Measurements from ENCODE around the gene SOX1. TPM values are rescaled to one million over a fixed set of nuclear protein-coding genes. Genes with fewer than 3 reads are reported as not detected.
A peak's percentile ranks its signal among the peaks of the same experiment; 100 is the strongest.

SOX1 gene
- total and polyA plus RNA-seq, 2 experiments from 2014 or later = 0.11 TPM; not detected in 1

GRCh38 chr13:112053167-112053743, 13.7 kb upstream of the SOX1 start:
- Histone ChIP-seq H3K27me3 (peaks cover 100% of the 10 kb centered on the region), H2AFZ (no peak overlapping the region), H3K9me2 (replicated peaks; ENCODE audit: insufficient read depth) (no peaks in the 10 kb centered on the region), H4K20me1 (ENCODE audit: insufficient read depth, poor library complexity, severe bottlenecking) (no peaks in the 10 kb centered on the region), H3K9me3 (ENCODE audit: low read depth) (no peaks in the 10 kb centered on the region), H3K36me3 (replicated peaks; ENCODE audit: insufficient read depth, low read depth) (no peaks in the 10 kb centered on the region), H3K79me2 (no peaks in the 10 kb centered on the region), H3K4me2 (no peak overlapping the region), H3K4me1 (ENCODE audit: insufficient read depth) (no peaks in the 10 kb centered on the region), H3K4me3 (no peak overlapping the region), H3K27ac (no peak overlapping the region)
- WGBS (ENCODE audit: low lambda C conversion rate, missing lambda C conversion rate) = 3% methylated on average over 30 of the region's 31 CpGs
- TF ChIP-seq CTCF (IDR thresholded peaks at IDR 0.05; ENCODE audit: poor library complexity) = no peak
- TF ChIP-seq EZH2phosphoT487 (IDR thresholded peaks at IDR 0.05; ENCODE audit: low read depth, severe bottlenecking, unreplicated experiment) = peak; percentile 83
- TF ChIP-seq EZH2 (IDR thresholded peaks at IDR 0.05; ENCODE audit: borderline replicate concordance) = no peak
- no peak for DNase-seq (ENCODE audit: low spot score)

GRCh38 chr13:112053744-112054615, 13.0 kb upstream of the SOX1 start:
- no peaks in the 10 kb centered on the region for H3K4me1 ChIP-seq (ENCODE audit: insufficient read depth)
- no peaks in the 10 kb centered on the region for H3K79me2 ChIP-seq
- no peak overlapping the region for H3K4me3 ChIP-seq
- TF ChIP-seq CTCF (IDR thresholded peaks at IDR 0.05; ENCODE audit: poor library complexity) = no peak
- peak; percentile 32 for TF ChIP-seq EZH2phosphoT487 (IDR thresholded peaks at IDR 0.05; ENCODE audit: low read depth, severe bottlenecking, unreplicated experiment)
- peak; percentile 88 for TF ChIP-seq EZH2 (IDR thresholded peaks at IDR 0.05; ENCODE audit: borderline replicate concordance)
- H3K9me2 ChIP-seq (replicated peaks; ENCODE audit: insufficient read depth) = no peaks in the 10 kb centered on the region
- no peak for DNase-seq (ENCODE audit: low spot score)
- H2AFZ ChIP-seq = no peak overlapping the region
- H3K9me3 ChIP-seq (ENCODE audit: low read depth) = no peaks in the 10 kb centered on the region
- H3K27me3 ChIP-seq = peaks cover 100% of the 10 kb centered on the region
- peak overlapping the region; percentile 25 for H3K4me2 ChIP-seq
- no peaks in the 10 kb centered on the region for H4K20me1 ChIP-seq (ENCODE audit: insufficient read depth, poor library complexity, severe bottlenecking)
- H3K27ac ChIP-seq = no peak overlapping the region
- H3K36me3 ChIP-seq (replicated peaks; ENCODE audit: insufficient read depth, low read depth) = no peaks in the 10 kb centered on the region
- 2% methylated on average over 59 of the region's 63 CpGs for WGBS (ENCODE audit: low lambda C conversion rate, missing lambda C conversion rate)

DNA sequence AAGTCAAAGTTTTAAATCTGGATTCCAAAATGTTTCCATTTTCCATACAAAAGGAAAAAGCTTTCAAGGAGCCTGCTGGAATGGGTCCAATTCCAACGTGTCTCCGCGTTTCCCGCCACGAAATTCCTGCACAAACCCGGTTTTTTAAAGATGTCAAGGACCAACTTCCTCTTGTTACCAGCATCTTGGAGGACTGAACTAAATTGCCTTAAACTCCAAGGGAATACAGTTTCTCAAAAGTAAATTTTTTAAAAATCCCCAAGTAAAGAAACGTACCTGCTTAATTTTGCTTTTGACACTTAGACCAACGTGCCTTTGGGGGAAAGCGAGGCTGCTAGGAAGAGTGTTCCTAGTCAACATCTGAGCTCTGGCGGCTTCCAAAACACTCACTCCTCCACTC, 12.3 kb upstream of the SOX1 start:
- TF ChIP-seq CTCF (IDR thresholded peaks at IDR 0.05; ENCODE audit: poor library complexity) = no peak
- TF ChIP-seq EZH2 (IDR thresholded peaks at IDR 0.05; ENCODE audit: borderline replicate concordance) = no peak
- no peak for TF ChIP-seq EZH2phosphoT487 (IDR thresholded peaks at IDR 0.05; ENCODE audit: low read depth, severe bottlenecking, unreplicated experiment)
- Histone ChIP-seq H2AFZ (no peak overlapping the region), H3K27ac (no peak overlapping the region), H3K4me2 (no peak overlapping the region), H3K79me2 (no peaks in the 10 kb centered on the region), H3K9me2 (replicated peaks; ENCODE audit: insufficient read depth) (no peaks in the 10 kb centered on the region), H4K20me1 (ENCODE audit: insufficient read depth, poor library complexity, severe bottlenecking) (no peaks in the 10 kb centered on the region), H3K36me3 (replicated peaks; ENCODE audit: insufficient read depth, low read depth) (no peaks in the 10 kb centered on the region), H3K9me3 (ENCODE audit: low read depth) (no peaks in the 10 kb centered on the region), H3K27me3 (peaks cover 100% of the 10 kb centered on the region), H3K4me1 (ENCODE audit: insufficient read depth) (no peaks in the 10 kb centered on the region), H3K4me3 (no peak overlapping the region)
- no peak for DNase-seq (ENCODE audit: low spot score)
- 3% methylated on average over 10 of the region's 10 CpGs for WGBS (ENCODE audit: low lambda C conversion rate, missing lambda C conversion rate)

Data from hepatocyte (in vitro differentiated cells).